Ascending aorta (tissue), 2 donors: ENCODE measurements around the gene UBA1. TPM values are rescaled to one million over a fixed set of nuclear protein-coding genes. Genes with fewer than 3 reads are reported as not detected.

Experiments
- DNase-seq, 2 donors: peaks; one replicate each; pipeline ENCODE4 v3.0.0-alpha.2; 2019; ENCODE audit warnings: low spot score in 2 of 2
- H3K27ac ChIP-seq, 2 donors: fragments of 200-600 bp; sonication (generic); one replicate each; pipeline ENCODE4 v1.5.1; 2016 to 2017; ENCODE audit warnings: mild to moderate bottlenecking in 1 of 2
- H3K27me3 ChIP-seq: fragments of 200-600 bp; sonication (generic); one replicate; pipeline ENCODE4 v1.5.1; 2017
- H3K36me3 ChIP-seq, 2 donors: fragments of 200-600 bp; sonication (generic); one replicate each; pipeline ENCODE4 v1.5.1; 2016
- H3K4me1 ChIP-seq, 2 donors: fragments of 200-600 bp; sonication (generic); one replicate each; pipeline ENCODE4 v1.5.1; 2016 to 2017; ENCODE audit warnings: mild to moderate bottlenecking in 1 of 2
- H3K4me3 ChIP-seq, 2 donors: fragments of 200-600 bp; sonication (generic); one replicate each; pipeline ENCODE4 v1.5.1; 2016 to 2017; ENCODE audit warnings: mild to moderate bottlenecking in 1 of 2
- H3K9me3 ChIP-seq, 2 donors: fragments of 200-600 bp; sonication (generic); one replicate each; pipeline ENCODE4 v1.5.1; 2016
- intact Hi-C: fragments of 100-400 bp; cut with DNase I; formaldehyde crosslinking; loops from one replicate; pipeline ENCODE4 v1.15.1; 2023
- total RNA-seq: library from RNA; depleted of rRNA; stranded (reverse); fragments of >200 nt; gene quantifications from one replicate; pipeline ENCODE4 v1.1.0, GENCODE V29; 2016
- TF ChIP-seq, protein P1 (sequence below), 3 experiments: fragments of 200-600 bp in 2 of 3; fragments of 450-650 bp in 1 of 3; sonication (generic) in 2 of 3; IDR thresholded peaks; one replicate each; pipeline ENCODE4 v1.5.1; 2016 to 2019; ENCODE audit warnings: antibody characterized with exemption in 3 of 3, mild to moderate bottlenecking in 1 of 3, moderate library complexity in 1 of 3

Gene UBA1
- total RNA-seq, 1 donor from 2014 or later: 162 TPM

DNA sequence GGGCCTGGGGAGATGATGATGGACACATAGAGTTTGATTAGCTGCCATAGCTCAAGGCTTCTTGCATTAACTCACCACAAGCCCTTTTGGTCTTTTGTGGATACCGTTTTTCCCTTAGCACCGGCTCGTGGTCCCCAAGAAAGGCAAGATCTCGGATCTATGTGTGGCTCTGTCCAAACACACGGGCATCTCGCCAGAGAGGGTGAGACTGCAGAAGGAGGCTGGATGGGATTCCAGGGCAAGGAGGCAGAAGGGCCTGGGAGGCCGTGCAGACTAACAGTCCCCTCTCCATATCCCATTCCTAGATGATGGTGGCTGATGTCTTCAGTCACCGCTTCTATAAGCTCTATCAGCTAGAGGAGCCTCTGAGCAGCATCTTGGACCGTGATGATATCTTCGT lies 48.7 kb downstream of the UBA1 start:
- TF ChIP-seq, protein P1, sequence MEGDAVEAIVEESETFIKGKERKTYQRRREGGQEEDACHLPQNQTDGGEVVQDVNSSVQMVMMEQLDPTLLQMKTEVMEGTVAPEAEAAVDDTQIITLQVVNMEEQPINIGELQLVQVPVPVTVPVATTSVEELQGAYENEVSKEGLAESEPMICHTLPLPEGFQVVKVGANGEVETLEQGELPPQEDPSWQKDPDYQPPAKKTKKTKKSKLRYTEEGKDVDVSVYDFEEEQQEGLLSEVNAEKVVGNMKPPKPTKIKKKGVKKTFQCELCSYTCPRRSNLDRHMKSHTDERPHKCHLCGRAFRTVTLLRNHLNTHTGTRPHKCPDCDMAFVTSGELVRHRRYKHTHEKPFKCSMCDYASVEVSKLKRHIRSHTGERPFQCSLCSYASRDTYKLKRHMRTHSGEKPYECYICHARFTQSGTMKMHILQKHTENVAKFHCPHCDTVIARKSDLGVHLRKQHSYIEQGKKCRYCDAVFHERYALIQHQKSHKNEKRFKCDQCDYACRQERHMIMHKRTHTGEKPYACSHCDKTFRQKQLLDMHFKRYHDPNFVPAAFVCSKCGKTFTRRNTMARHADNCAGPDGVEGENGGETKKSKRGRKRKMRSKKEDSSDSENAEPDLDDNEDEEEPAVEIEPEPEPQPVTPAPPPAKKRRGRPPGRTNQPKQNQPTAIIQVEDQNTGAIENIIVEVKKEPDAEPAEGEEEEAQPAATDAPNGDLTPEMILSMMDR (IDR thresholded peaks at IDR 0.05): no peak
- Histone ChIP-seq H3K36me3 (peaks cover 39 to 65% of the 10 kb centered on the region in 2 donors), H3K27ac (no peak overlapping the region), H3K27me3 (no peaks in the 10 kb centered on the region), H3K4me3 (no peak overlapping the region), H3K9me3 (no peaks in the 10 kb centered on the region), H3K4me1 (no peaks in the 10 kb centered on the region)
- no peak for DNase-seq
- intact Hi-C loops: no loop called here

DNA sequence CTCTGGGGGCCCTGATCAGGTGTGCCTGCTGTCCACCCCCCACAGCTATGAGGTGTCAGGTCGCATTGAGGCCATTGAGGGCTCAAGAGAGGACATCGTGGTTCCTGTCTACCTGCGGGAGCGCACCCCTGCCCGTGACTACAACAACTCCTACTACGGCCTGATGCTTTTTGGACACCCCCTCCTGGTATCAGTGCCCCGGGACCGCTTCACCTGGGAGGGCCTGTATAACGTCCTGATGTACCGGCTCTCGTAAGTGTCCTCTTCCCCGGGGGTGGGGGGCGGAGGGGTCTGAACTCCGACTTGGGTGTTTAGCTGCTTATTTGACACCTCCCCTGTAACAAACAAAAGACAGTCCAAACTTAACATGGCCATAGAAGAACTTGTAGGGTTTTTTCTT lies 49.7 kb downstream of the UBA1 start:
- H3K36me3 ChIP-seq: peaks cover 39 to 71% of the 10 kb centered on the region in 2 donors
- peak in 1 of 2 donors; percentile 52 for DNase-seq
- H3K4me3 ChIP-seq: no peak overlapping the region
- no peaks in the 10 kb centered on the region for H3K4me1 ChIP-seq
- no peak overlapping the region for H3K27ac ChIP-seq
- no peaks in the 10 kb centered on the region for H3K9me3 ChIP-seq
- TF ChIP-seq, protein P1 (IDR thresholded peaks at IDR 0.05): no peak
- intact Hi-C loops: no loop called here
- no peaks in the 10 kb centered on the region for H3K27me3 ChIP-seq

DNA sequence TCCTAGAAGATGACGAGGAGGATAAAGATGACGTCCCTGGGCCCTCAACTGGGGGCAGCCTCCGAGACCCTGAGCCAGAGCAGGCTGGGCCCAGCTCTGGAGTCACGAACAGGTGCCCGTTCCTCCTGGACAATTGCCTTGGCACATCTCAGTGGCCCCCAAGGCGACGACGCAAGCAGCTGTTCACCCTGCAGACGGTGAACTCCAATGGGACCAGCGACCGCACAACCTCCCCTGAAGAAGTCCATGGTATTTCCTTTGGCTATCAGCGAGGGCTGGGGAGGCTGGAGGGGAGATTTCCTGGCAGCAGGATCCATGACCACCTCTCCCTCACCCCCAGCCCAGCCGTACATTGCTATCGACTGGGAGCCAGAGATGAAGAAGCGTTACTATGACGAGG lies 51.0 kb downstream of the UBA1 start:
- Histone ChIP-seq H3K9me3 (no peaks in the 10 kb centered on the region), H3K4me1 (no peaks in the 10 kb centered on the region), H3K36me3 (peaks cover 39 to 70% of the 10 kb centered on the region in 2 donors), H3K4me3 (no peak overlapping the region), H3K27me3 (no peaks in the 10 kb centered on the region), H3K27ac (no peak overlapping the region)
- DNase-seq: peak in 1 of 2 donors; percentile 27
- intact Hi-C loops: no loop called here
- TF ChIP-seq, protein P1 (IDR thresholded peaks at IDR 0.05): no peak

DNA sequence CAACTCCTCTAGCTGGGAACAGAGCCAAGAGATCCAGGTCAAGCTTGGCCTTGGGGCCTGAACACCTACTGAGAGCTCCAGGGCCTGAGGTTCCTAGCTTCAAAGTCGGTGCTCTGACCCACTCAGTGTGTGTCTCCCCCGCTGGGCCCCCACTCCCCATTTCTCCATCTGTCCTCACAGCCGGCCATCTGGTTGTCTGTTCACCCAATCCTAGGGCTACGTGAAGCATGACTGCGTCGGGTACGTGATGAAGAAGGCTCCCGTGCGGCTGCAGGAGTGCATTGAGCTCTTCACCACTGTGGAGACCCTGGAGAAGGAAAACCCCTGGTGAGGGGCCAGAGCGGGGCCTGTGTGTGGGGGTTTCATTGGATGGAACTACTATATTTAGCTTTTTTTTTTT lies 51.5 kb downstream of the UBA1 start:
- Histone ChIP-seq H3K9me3 (no peaks in the 10 kb centered on the region), H3K27me3 (no peaks in the 10 kb centered on the region), H3K4me1 (no peaks in the 10 kb centered on the region), H3K36me3 (peaks cover 39 to 65% of the 10 kb centered on the region in 2 donors), H3K4me3 (no peak overlapping the region), H3K27ac (no peak overlapping the region)
- TF ChIP-seq, protein P1 (IDR thresholded peaks at IDR 0.05): no peak
- peak in 1 of 2 donors; percentile 59 for DNase-seq
- intact Hi-C loops: no loop called here

DNA sequence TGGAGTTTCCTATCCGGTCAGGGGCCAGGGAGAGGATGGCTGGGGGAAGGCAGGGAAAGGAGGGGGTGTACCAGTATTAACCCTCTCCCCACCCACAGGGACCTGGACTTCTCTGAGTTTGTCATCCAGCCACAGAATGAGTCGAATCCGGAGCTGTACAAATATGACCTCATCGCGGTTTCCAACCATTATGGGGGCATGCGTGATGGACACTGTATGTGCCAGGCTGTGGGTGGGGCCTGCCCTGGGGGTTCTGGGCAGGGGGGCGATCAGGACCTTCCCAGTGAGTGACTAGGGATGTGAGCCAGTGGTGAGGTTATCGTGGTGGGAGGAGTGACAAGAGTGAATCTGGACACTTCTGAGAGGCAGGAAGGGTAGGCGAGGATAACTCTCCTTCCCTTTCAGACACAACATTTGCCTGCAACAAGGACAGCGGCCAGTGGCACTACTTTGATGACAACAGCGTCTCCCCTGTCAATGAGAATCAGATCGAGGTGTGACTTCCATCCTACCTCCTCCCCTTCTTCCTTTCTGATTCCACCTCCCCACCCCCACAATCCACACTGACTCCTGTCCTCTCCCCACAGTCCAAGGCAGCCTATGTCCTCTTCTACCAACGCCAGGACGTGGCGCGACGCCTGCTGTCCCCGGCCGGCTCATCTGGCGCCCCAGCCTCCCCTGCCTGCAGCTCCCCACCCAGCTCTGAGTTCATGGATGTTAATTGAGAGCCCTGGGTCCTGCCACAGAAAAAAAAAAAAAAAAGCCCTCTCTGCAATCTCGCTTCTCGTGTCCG lies 53.8 kb downstream of the UBA1 start:
- no peak overlapping the region for H3K4me3 ChIP-seq
- no peak overlapping the region for H3K27ac ChIP-seq
- no peaks in the 10 kb centered on the region for H3K9me3 ChIP-seq
- intact Hi-C loops: no loop called here
- H3K4me1 ChIP-seq: no peaks in the 10 kb centered on the region
- peak in 1 of 2 donors; percentile 38 for DNase-seq
- H3K27me3 ChIP-seq: no peaks in the 10 kb centered on the region
- TF ChIP-seq, protein P1 (IDR thresholded peaks at IDR 0.05): no peak
- peaks cover 20 to 44% of the 10 kb centered on the region in 2 donors for H3K36me3 ChIP-seq
